Keratinocyte (primary cell): ENCODE data around the gene USP9X. TPM values are rescaled to one million over a fixed set of nuclear protein-coding genes. Genes with fewer than 3 reads are reported as not detected.
"Not testable (repeated sequence)": the region's sequence is repeated elsewhere in the genome, so short reads cannot be mapped to it uniquely, and the experiment has no call there.

ENCODE experiments used
- DNase-seq: peaks from one replicate; pipeline ENCODE4 v3.0.0-alpha.2; 2011; ENCODE audit warnings: low read depth, missing footprints, low spot score
- FAIRE-seq: peaks from 2 replicates; lab custom pipeline; 2011; peaks lifted over from hg19 to GRCh38; lab: Jason Lieb, UNC
- H2AFZ ChIP-seq: 2 replicates; pipeline ENCODE4 v1.6.0; 2012; ENCODE audit warnings: low read length, control low read depth, inconsistent platforms; ENCODE audit not compliant: control insufficient read depth
- H3K27ac ChIP-seq: 2 replicates; pipeline ENCODE4 v1.5.1; 2011; ENCODE audit warnings: low read length; ENCODE audit not compliant: control insufficient read depth, insufficient read depth
- H3K27me3 ChIP-seq: 3 replicates; pipeline ENCODE4 v1.6.0; 2011; ENCODE audit warnings: low read length; ENCODE audit not compliant: control insufficient read depth, insufficient read depth; ENCODE audit errors: extremely low read depth
- H3K36me3 ChIP-seq, 2 experiments: 2 replicates in 1 of 2; 3 replicates in 1 of 2; pipeline ENCODE4 v1.5.1; 2011; ENCODE audit warnings: low read length in 2 of 2, mild to moderate bottlenecking in 1 of 2; ENCODE audit not compliant: control insufficient read depth in 2 of 2, insufficient read depth in 2 of 2; ENCODE audit errors: extremely low read depth in 1 of 2
- H3K4me1 ChIP-seq: 3 replicates; pipeline ENCODE4 v1.5.1; 2011; ENCODE audit warnings: low read length; ENCODE audit not compliant: control insufficient read depth, insufficient read depth; ENCODE audit errors: extremely low read depth
- H3K4me2 ChIP-seq: 3 replicates; pipeline ENCODE4 v1.6.0; 2011; ENCODE audit warnings: low read depth, low read length; ENCODE audit not compliant: control insufficient read depth, insufficient read depth; ENCODE audit errors: extremely low read depth
- H3K4me3 ChIP-seq, 3 experiments: fragments of 200-600 bp in 1 of 3; sonication (generic) in 1 of 3; 2 replicates in 2 of 3; 3 replicates in 1 of 3; pipeline ENCODE4 v1.5.1; 2011 to 2016; ENCODE audit warnings: low read length in 3 of 3, mild to moderate bottlenecking in 3 of 3, control low read depth in 2 of 3, inconsistent platforms in 1 of 3, low read depth in 1 of 3, mixed read lengths in 1 of 3, mixed run types in 1 of 3, moderate library complexity in 1 of 3; ENCODE audit not compliant: control insufficient read depth in 2 of 3, insufficient read depth in 2 of 3; ENCODE audit errors: extremely low read depth in 1 of 3
- H3K79me2 ChIP-seq: 2 replicates; pipeline ENCODE4 v1.6.0; 2012; ENCODE audit warnings: low read length; ENCODE audit not compliant: control insufficient read depth, insufficient read depth
- H3K9ac ChIP-seq: 3 replicates; pipeline ENCODE4 v1.6.0; 2011; ENCODE audit warnings: low read length; ENCODE audit not compliant: control insufficient read depth, insufficient read depth; ENCODE audit errors: extremely low read depth
- H3K9me1 ChIP-seq: 3 replicates; pipeline ENCODE4 v1.6.0; 2011; ENCODE audit warnings: low read length; ENCODE audit not compliant: control insufficient read depth, insufficient read depth; ENCODE audit errors: extremely low read depth
- H3K9me3 ChIP-seq: 2 replicates; pipeline ENCODE4 v1.5.1; 2012; ENCODE audit warnings: low read depth, low read length; ENCODE audit not compliant: control insufficient read depth
- H4K20me1 ChIP-seq: 3 replicates; pipeline ENCODE4 v1.6.0; 2011; ENCODE audit warnings: low read length; ENCODE audit not compliant: control insufficient read depth, insufficient read depth; ENCODE audit errors: extremely low read depth
- CTCF ChIP-seq, 3 experiments: IDR thresholded peaks in 1 of 3; conservative IDR thresholded peaks in 1 of 3; optimal IDR thresholded peaks in 1 of 3; 2 replicates in 2 of 3; 3 replicates in 1 of 3; pipeline versions ENCODE3 to v1.5.1; 2011; ENCODE audit warnings: low read length in 3 of 3, mild to moderate bottlenecking in 3 of 3, moderate library complexity in 2 of 3, control low read depth in 1 of 3, inconsistent platforms in 1 of 3; ENCODE audit not compliant: insufficient read depth in 2 of 3; ENCODE audit errors: extremely low read depth in 1 of 3
- EZH2 ChIP-seq: IDR thresholded peaks from one replicate; pipeline ENCODE4 v1.6.1; 2012; ENCODE audit warnings: inconsistent platforms, mild to moderate bottlenecking, low read length, moderate library complexity
- dilution Hi-C: fragments of 300-500 bp; cut with MboI; formaldehyde crosslinking; loops from one replicate; pipeline ENCODE4 v1.7.0; 2020; ENCODE audit warnings: low sequenced_read_pairs; ENCODE audit not compliant: extremely low pct_ligation_motif_present
- polyA plus RNA-seq, 5 experiments: library from polyadenylated mRNA; depleted of rRNA in 3 of 5; stranded (reverse) in 3 of 5; stranded (forward) in 1 of 5; unstranded in 1 of 5; fragments of >200 nt; gene quantifications; 1 replicate in 1 of 5; 2 replicates in 3 of 5; 3 replicates in 1 of 5; pipeline versions ENCODE4 v1.2.1 to v1.2.3, GENCODE V29; 2011 to 2012; ENCODE audit warnings: missing spikeins in 2 of 5, low read depth in 1 of 5, low replicate concordance in 1 of 5

The USP9X gene
- polyA plus RNA-seq, 1 donor (not counting 4 experiments of a cell fraction or from before 2014, with no cell fraction given): 44.8 TPM

- H3K9me1 ChIP-seq: no peaks in the 10 kb centered on the region
- peak overlapping the region; percentile 18 for H3K27ac ChIP-seq
- FAIRE-seq: peak; percentile 75
- H3K4me1 ChIP-seq: peaks cover 28% of the 10 kb centered on the region
- no peak overlapping the region for H3K4me3 ChIP-seq
- peaks cover 7 to 8% of the 10 kb centered on the region in 2 experiments for H3K36me3 ChIP-seq
- H3K27me3 ChIP-seq: no peaks in the 10 kb centered on the region
- H3K9ac ChIP-seq: no peak overlapping the region
- dilution Hi-C loops: no loop called here
- H3K79me2 ChIP-seq: no peaks in the 10 kb centered on the region
- TF ChIP-seq CTCF (optimal IDR thresholded peaks at IDR 0.05 in 1 of 3, IDR thresholded peaks at IDR 0.05 in 1 of 3, conservative IDR thresholded peaks at IDR 0.05 in 1 of 3; ENCODE audit: extremely low read depth in 1 of 3, insufficient read depth in 2 of 3, low read length in 3 of 3) (no peak), EZH2 (no peak)
- peak; percentile 9 for DNase-seq
- peaks cover 4% of the 10 kb centered on the region for H4K20me1 ChIP-seq
- peak overlapping the region; percentile 18 for H3K4me2 ChIP-seq
- H2AFZ ChIP-seq: no peak overlapping the region
- no peaks in the 10 kb centered on the region for H3K9me3 ChIP-seq
Measured at GRCh38 chrX:41148553-41148952, 63.3 kb downstream of the USP9X start.

GRCh38 chrX:41150043-41150442, 64.8 kb downstream of the USP9X start:
- H3K4me2 ChIP-seq: no peak overlapping the region
- no peaks in the 10 kb centered on the region for H3K79me2 ChIP-seq
- peaks cover 4% of the 10 kb centered on the region for H4K20me1 ChIP-seq
- no peak overlapping the region for H3K27ac ChIP-seq
- no peak for FAIRE-seq
- peaks cover 28% of the 10 kb centered on the region for H3K4me1 ChIP-seq
- no peaks in the 10 kb centered on the region for H3K9me3 ChIP-seq
- H2AFZ ChIP-seq: no peak overlapping the region
- dilution Hi-C loops: no loop called here
- H3K9me1 ChIP-seq: no peaks in the 10 kb centered on the region
- no peak overlapping the region for H3K9ac ChIP-seq
- peaks cover 3 to 6% of the 10 kb centered on the region in 2 experiments for H3K36me3 ChIP-seq
- H3K27me3 ChIP-seq: no peaks in the 10 kb centered on the region
- no peak for TF ChIP-seq EZH2
- no peak for TF ChIP-seq CTCF (optimal IDR thresholded peaks at IDR 0.05 in 1 of 3, IDR thresholded peaks at IDR 0.05 in 1 of 3, conservative IDR thresholded peaks at IDR 0.05 in 1 of 3; ENCODE audit: extremely low read depth in 1 of 3, insufficient read depth in 2 of 3, low read length in 3 of 3)
- H3K4me3 ChIP-seq: no peak overlapping the region
- no peak for DNase-seq

- H3K4me2 ChIP-seq, H3K27me3 ChIP-seq, H3K4me3 ChIP-seq, FAIRE-seq, DNase-seq, H3K27ac ChIP-seq, H2AFZ ChIP-seq, H3K9ac ChIP-seq, H3K9me1 ChIP-seq, H3K79me2 ChIP-seq, dilution Hi-C loops, H4K20me1 ChIP-seq, H3K9me3 ChIP-seq: not testable (repeated sequence)
- Histone ChIP-seq H3K4me1 (peaks cover 18% of the 10 kb centered on the region), H3K36me3 (peaks cover 6 to 13% of the 10 kb centered on the region in 2 experiments)
Measured at GRCh38 chrX:41151726-41152125, 66.5 kb downstream of the USP9X start.
